Liver (tissue), 9 donors: ENCODE measurements around the gene PSMC4. TPM values are rescaled to one million over a fixed set of nuclear protein-coding genes. Genes with fewer than 3 reads are reported as not detected.
A peak's percentile ranks its signal among the peaks of the same experiment; 100 is the strongest.

ENCODE experiments used
- DNase-seq: peaks from one replicate; pipeline ENCODE4 v3.0.0-alpha.2; 2017; ENCODE audit warnings: low spot score
- H3K27ac ChIP-seq, 2 donors: one replicate each; pipeline ENCODE4 v1.7.0; 2013; ENCODE audit warnings: inconsistent platforms in 2 of 2, low read length in 2 of 2, control low read depth in 1 of 2, low read depth in 1 of 2, mild to moderate bottlenecking in 1 of 2
- H3K27me3 ChIP-seq, 4 donors: one replicate each; pipeline versions ENCODE4 v1.6.1 to v1.7.0; 2013; ENCODE audit warnings: low read length in 3 of 4, inconsistent platforms in 1 of 4, mild to moderate bottlenecking in 1 of 4, moderate library complexity in 1 of 4; ENCODE audit not compliant: control insufficient read depth in 4 of 4, insufficient read depth in 4 of 4
- H3K36me3 ChIP-seq, 4 donors: one replicate each; pipeline versions ENCODE4 v1.6.1 to v1.7.0; 2013; ENCODE audit warnings: low read length in 3 of 4, mild to moderate bottlenecking in 3 of 4, low read depth in 1 of 4, moderate library complexity in 1 of 4; ENCODE audit not compliant: control insufficient read depth in 4 of 4, insufficient read depth in 3 of 4
- H3K4me1 ChIP-seq, 4 donors: one replicate each; pipeline versions ENCODE4 v1.6.1 to v1.7.0; 2013; ENCODE audit warnings: low read length in 3 of 4, mild to moderate bottlenecking in 3 of 4, moderate library complexity in 1 of 4; ENCODE audit not compliant: control insufficient read depth in 4 of 4, insufficient read depth in 4 of 4
- H3K4me3 ChIP-seq, 3 donors: one replicate each; pipeline versions ENCODE4 v1.6.1 to v1.7.0; 2013; ENCODE audit warnings: low read length in 3 of 3, control low read depth in 1 of 3, low read depth in 1 of 3, mild to moderate bottlenecking in 1 of 3
- H3K9ac ChIP-seq, 2 donors: one replicate each; pipeline ENCODE4 v1.7.0; 2013; ENCODE audit warnings: low read length in 2 of 2, mild to moderate bottlenecking in 2 of 2, moderate library complexity in 2 of 2, control low read depth in 1 of 2, low read depth in 1 of 2
- H3K9me3 ChIP-seq, 4 donors: one replicate each; pipeline versions ENCODE4 v1.6.1 to v1.7.0; 2013; ENCODE audit warnings: low read length in 3 of 4; ENCODE audit not compliant: control insufficient read depth in 4 of 4
- ATF3 ChIP-seq: IDR thresholded peaks from 2 replicates; pipeline ENCODE4 v1.6.1; 2016; ENCODE audit warnings: antibody characterized with exemption
- CTCF ChIP-seq: fragments of 150-350 bp; IDR thresholded peaks from 2 replicates; pipeline ENCODE4 v1.5.1; 2017; ENCODE audit warnings: improper control_type of control experiment, low read depth, low read length; ENCODE audit not compliant: missing input control
- EGR1 ChIP-seq, 2 donors: IDR thresholded peaks; 2 replicates each; pipeline ENCODE4 v1.6.1; 2016 to 2018; ENCODE audit warnings: antibody characterized with exemption in 2 of 2, low read depth in 2 of 2
- FOXA1 ChIP-seq: IDR thresholded peaks from 2 replicates; pipeline ENCODE4 v1.6.1; 2016; ENCODE audit warnings: antibody characterized with exemption
- FOXA2 ChIP-seq: IDR thresholded peaks from 2 replicates; pipeline ENCODE4 v1.6.1; 2016; ENCODE audit warnings: antibody characterized with exemption
- GABPA ChIP-seq, 2 donors: IDR thresholded peaks in 1 of 2; conservative IDR thresholded peaks in 1 of 2; 2 replicates each; pipeline ENCODE4 v1.6.1; 2016; ENCODE audit warnings: antibody characterized with exemption in 2 of 2, mild to moderate bottlenecking in 1 of 2, moderate library complexity in 1 of 2
- HNF4A ChIP-seq, 2 donors: conservative IDR thresholded peaks; 2 replicates each; pipeline ENCODE4 v1.6.1; 2016; ENCODE audit warnings: antibody characterized with exemption in 2 of 2, mild to moderate bottlenecking in 2 of 2
- HNF4G ChIP-seq: IDR thresholded peaks from 2 replicates; pipeline ENCODE4 v1.6.1; 2016; ENCODE audit warnings: antibody characterized with exemption
- JUND ChIP-seq, 2 donors: IDR thresholded peaks; 2 replicates each; pipeline ENCODE4 v1.6.1; 2016; ENCODE audit warnings: antibody characterized with exemption in 2 of 2
- MAX ChIP-seq: IDR thresholded peaks from 2 replicates; pipeline ENCODE4 v1.6.1; 2016; ENCODE audit warnings: antibody characterized with exemption
- NR2F2 ChIP-seq: IDR thresholded peaks from 2 replicates; pipeline ENCODE4 v1.6.1; 2016; ENCODE audit warnings: antibody characterized with exemption
- RAD21 ChIP-seq, 2 donors: IDR thresholded peaks; 2 replicates each; pipeline ENCODE4 v1.6.1; 2016; ENCODE audit warnings: antibody characterized with exemption in 2 of 2, mild to moderate bottlenecking in 2 of 2
- REST ChIP-seq: IDR thresholded peaks from 2 replicates; pipeline ENCODE4 v1.6.1; 2016; ENCODE audit warnings: antibody characterized with exemption, mild to moderate bottlenecking
- RXRA ChIP-seq, 2 donors: IDR thresholded peaks; 2 replicates each; pipeline ENCODE4 v1.6.1; 2017 to 2018; ENCODE audit warnings: antibody characterized with exemption in 2 of 2, mild to moderate bottlenecking in 1 of 2
- SP1 ChIP-seq: IDR thresholded peaks from 2 replicates; pipeline ENCODE4 v1.6.1; 2018; ENCODE audit warnings: antibody characterized with exemption, mild to moderate bottlenecking
- TAF1 ChIP-seq: conservative IDR thresholded peaks from 2 replicates; pipeline ENCODE4 v1.6.1; 2016; ENCODE audit warnings: antibody characterized with exemption, mild to moderate bottlenecking
- YY1 ChIP-seq: IDR thresholded peaks from 2 replicates; pipeline ENCODE4 v1.6.1; 2016; ENCODE audit warnings: antibody characterized with exemption, mild to moderate bottlenecking
- ZBTB33 ChIP-seq: IDR thresholded peaks from 2 replicates; pipeline ENCODE4 v1.6.1; 2016; ENCODE audit warnings: antibody characterized with exemption
- WGBS: extraction: QIAGEN DNeasy Blood & Tissue Kit; methylation state at CpG from one replicate; pipeline ENCODE4 v1.1.7; 2013; 5-methylcytosine and 5-hydroxymethylcytosine counted together
- polyA plus RNA-seq, 2 donors: library from polyadenylated mRNA; stranded (reverse) in 1 of 2; unstranded in 1 of 2; fragments of 200-250 nt in 1 of 2; fragments of >200 nt in 1 of 2; fragmentation: Nextera tagmentation in 1 of 2; extraction: Ambion mirVana in 1 of 2; gene quantifications; one replicate each; pipeline versions ENCODE4 v1.2.1 to v1.2.3, GENCODE V29; 2013 to 2015
- total RNA-seq, 2 donors: library from RNA; depleted of rRNA; stranded (reverse); fragments of >200 nt; gene quantifications; one replicate each; pipeline ENCODE4 v1.2.3, GENCODE V29; 2014
- donor health status: healthy.
- donor health status: healthy.
- donor health status: healthy.
- donor health status: healthy.
- donor health status: healthy.

PSMC4 gene
- total and polyA plus RNA-seq, 4 donors, result 46.0 to 89.3 (median 79.7) TPM

GRCh38 chr19:39996811-39997637 is 26.1 kb downstream of the PSMC4 start, which contains the start of gene ZNF546:
TSS of gene ZNF546 (plus strand) at chr19:39997060. CDS start at chr19:39998327, 1,267 bp downstream.
- Histone ChIP-seq H3K4me3 (peak within 1 kb of the TSS; percentile 58 to 98 (median 94)), H3K9me3 (peaks cover 0 to 2% (median 1%) of the 10 kb centered on the region in 4 donors), H3K27ac (peak within 1 kb of the TSS; percentile 84 to 87), H3K4me1 (peaks cover 5 to 15% (median 8%) of the 10 kb centered on the region in 4 donors), H3K36me3 (peaks cover 0 to 4% (median 0%) of the 10 kb centered on the region in 4 donors), H3K9ac (peak within 1 kb of the TSS; percentile 87 to 96), H3K27me3 (no peaks in the 10 kb centered on the region)
- DNase-seq, result peak; percentile 89
- TF ChIP-seq EGR1 (IDR thresholded peaks at IDR 0.05; ENCODE audit: low read depth in 2 of 2), result no peak
- peak; percentile 84 for TF ChIP-seq TAF1
- TF ChIP-seq ATF3, result no peak
- TF ChIP-seq FOXA1, result no peak
- no peak for TF ChIP-seq NR2F2
- TF ChIP-seq MAX, result peak; percentile 60
- peak; percentile 83 for TF ChIP-seq YY1
- peak; percentile 13 to 17 for TF ChIP-seq RAD21 (IDR thresholded peaks at IDR 0.05)
- TF ChIP-seq GABPA (IDR thresholded peaks at IDR 0.05 in 1 of 2, conservative IDR thresholded peaks at IDR 0.05 in 1 of 2), result peak; percentile 64 to 92
- peak in 1 of 2 donors; percentile 14 for TF ChIP-seq HNF4A (conservative IDR thresholded peaks at IDR 0.05)
- peak; percentile 36 to 49 for TF ChIP-seq RXRA (IDR thresholded peaks at IDR 0.05)
- no peak for TF ChIP-seq HNF4G
- TF ChIP-seq FOXA2, result no peak
- TF ChIP-seq CTCF, result no peak
- TF ChIP-seq ZBTB33, result peak; percentile 55
- peak; percentile 20 for TF ChIP-seq SP1
- no peak for TF ChIP-seq REST
- no peak for TF ChIP-seq JUND (IDR thresholded peaks at IDR 0.05)
- WGBS, result 3% methylated on average over 53 of the region's 53 CpGs
